Activated gamma-delta T cell treated with Interleukin-2 at 50 U/mL for 16 hours (primary cell): ENCODE data around the gene TMEM120B.
"Not testable (repeated sequence)": the region's sequence is repeated elsewhere in the genome, so short reads cannot be mapped to it uniquely, and the experiment has no call there.

Source experiments
- DNase-seq: peaks from one replicate; pipeline ENCODE4 v3.0.0-alpha.2; 2020

The TMEM120B gene

GRCh38 chr12:121712461-121713256 is at the start of gene TMEM120B:
TSS of gene TMEM120B (plus strand) at chr12:121712752. CDS start at chr12:121712896, 144 bp downstream.
- peak; percentile 77 for DNase-seq

- DNase-seq: no peak
Observed at GRCh38 chr12:121663610-121663929, 49.0 kb upstream of the TMEM120B start.

DNA sequence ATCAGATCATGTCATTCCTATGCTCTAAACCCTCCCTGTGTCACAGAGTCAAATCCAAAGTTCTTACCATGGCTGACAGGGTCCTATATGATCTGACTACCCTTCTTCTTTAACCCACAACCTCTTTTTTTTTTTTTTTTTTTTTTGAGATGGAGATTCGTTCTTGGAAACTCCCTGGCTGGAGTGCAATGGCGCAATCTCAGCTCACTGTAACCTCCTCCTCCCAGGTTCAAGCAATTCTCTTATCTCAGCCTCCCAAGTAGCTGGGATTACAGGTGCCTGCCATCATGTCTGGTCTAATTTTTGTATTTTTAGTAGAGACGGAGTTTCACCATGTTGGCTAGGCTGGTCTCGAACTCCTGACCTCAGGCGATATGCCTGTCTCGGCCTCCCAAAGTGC is 45.7 kb upstream of the TMEM120B start:
- DNase-seq: not testable (repeated sequence)

- peak; percentile 57 for DNase-seq
Observed at GRCh38 chr12:121668750-121669520, 43.6 kb upstream of the TMEM120B start.

- no peak for DNase-seq
Observed at GRCh38 chr12:121669521-121669900, 43.0 kb upstream of the TMEM120B start, which contains the start of gene MORN3. TSS of gene MORN3 (minus strand) at chr12:121669654. CDS start at chr12:121669483, 171 bp downstream.

GRCh38 chr12:121673013-121673511 is 39.5 kb upstream of the TMEM120B start:
- no peak for DNase-seq

GRCh38 chr12:121676190-121676589 is 36.4 kb upstream of the TMEM120B start:
- DNase-seq: no peak

DNA sequence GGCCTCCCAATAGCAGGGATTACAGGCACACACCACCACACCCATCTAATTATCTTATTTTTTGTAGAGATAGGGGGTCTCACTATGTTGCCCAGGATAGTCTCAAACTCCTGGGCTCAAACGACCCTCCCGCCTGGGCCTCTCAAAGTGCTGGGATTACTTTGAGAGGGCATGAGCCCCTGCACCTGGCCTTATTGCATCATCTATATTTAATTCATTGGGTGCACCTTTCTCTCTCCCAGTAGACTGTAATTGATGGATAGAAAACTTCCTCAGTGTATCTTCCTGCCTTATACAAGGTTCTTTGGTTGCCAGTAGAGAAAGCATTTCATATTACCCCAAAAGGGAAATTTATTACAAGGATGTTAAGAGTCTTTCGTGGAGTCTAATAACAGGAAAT is 34.2 kb upstream of the TMEM120B start:
- no peak for DNase-seq

GRCh38 chr12:121678716-121679300 is 33.7 kb upstream of the TMEM120B start:
- DNase-seq: no peak

- not testable (repeated sequence) for DNase-seq
Observed at GRCh38 chr12:121679661-121680197, 32.8 kb upstream of the TMEM120B start.

DNA sequence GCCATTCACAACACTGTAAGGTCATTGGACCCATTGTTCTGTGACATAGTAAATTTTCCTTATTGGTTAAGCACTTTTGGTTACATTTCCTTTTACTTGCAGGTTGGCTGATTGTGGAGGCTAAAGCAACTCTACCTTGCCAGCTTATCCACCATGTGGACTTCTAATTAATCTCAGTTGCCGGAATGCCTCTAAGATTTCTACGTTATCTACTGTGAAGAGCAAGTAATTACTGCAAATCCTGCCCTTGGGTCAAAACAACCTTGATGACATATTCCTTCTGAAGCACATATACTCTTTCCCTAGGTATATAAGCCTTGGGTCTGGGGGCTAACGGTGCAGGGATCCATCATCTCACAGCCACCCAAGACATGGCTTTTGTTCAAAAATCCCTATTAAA is 23.6 kb upstream of the TMEM120B start:
- DNase-seq: no peak

- no peak for DNase-seq
Observed at GRCh38 chr12:121689430-121689829, 23.1 kb upstream of the TMEM120B start.

- not testable (repeated sequence) for DNase-seq
Observed at GRCh38 chr12:121692744-121693143, 19.8 kb upstream of the TMEM120B start.

DNA sequence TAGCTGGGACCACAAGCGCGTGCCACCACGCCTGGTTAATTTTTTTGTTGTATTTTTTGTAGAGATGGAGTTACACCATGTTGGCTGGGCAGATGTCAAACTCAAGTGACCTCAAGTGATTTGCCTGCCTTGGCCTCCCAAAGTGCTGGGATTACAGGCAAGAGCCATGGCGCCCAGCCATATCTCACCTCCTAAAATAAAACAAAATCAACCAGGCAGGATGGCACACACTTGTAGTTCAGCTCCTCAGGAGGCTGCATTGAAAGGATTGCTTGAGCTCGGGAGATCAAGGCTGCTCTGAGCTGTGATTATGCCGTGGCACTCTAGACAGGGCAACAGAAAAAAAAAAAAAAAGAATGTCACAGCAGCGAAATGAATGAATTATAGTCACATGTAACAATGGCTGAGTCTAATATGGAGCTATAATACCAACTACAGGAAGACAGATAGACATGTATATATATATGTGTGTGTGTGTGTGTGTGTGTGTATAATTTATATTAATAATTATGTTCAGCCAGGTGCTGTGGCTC is 19.3 kb upstream of the TMEM120B start:
- DNase-seq: no peak

GRCh38 chr12:121697093-121697698 is 15.4 kb upstream of the TMEM120B start:
- DNase-seq: no peak

DNA sequence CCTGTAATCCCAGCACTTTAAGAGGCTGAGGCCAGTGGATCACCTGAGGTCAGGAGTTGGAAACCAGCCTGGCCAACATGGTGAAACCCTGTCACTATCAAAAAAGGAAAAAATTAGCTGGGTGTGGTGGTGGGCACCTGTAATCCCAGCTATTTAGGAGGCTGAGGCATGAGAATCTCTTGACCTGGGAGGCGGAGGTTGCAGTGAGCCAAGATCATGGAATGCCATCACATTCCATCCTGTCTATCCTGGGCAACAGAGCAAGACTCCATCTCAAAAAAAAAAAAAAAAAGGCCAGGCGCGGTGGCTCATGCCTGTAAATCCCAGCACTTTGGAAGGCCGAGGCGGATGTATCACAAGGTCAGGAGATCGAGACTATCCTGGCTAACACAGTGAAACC is 14.7 kb upstream of the TMEM120B start:
- not testable (repeated sequence) for DNase-seq

- no peak for DNase-seq
Observed at GRCh38 chr12:121701667-121702277, 10.8 kb upstream of the TMEM120B start.

- DNase-seq: no peak
Observed at GRCh38 chr12:121702944-121703343, 9.6 kb upstream of the TMEM120B start.

- DNase-seq: no peak
Observed at GRCh38 chr12:121705514-121705913, 7.0 kb upstream of the TMEM120B start.

DNA sequence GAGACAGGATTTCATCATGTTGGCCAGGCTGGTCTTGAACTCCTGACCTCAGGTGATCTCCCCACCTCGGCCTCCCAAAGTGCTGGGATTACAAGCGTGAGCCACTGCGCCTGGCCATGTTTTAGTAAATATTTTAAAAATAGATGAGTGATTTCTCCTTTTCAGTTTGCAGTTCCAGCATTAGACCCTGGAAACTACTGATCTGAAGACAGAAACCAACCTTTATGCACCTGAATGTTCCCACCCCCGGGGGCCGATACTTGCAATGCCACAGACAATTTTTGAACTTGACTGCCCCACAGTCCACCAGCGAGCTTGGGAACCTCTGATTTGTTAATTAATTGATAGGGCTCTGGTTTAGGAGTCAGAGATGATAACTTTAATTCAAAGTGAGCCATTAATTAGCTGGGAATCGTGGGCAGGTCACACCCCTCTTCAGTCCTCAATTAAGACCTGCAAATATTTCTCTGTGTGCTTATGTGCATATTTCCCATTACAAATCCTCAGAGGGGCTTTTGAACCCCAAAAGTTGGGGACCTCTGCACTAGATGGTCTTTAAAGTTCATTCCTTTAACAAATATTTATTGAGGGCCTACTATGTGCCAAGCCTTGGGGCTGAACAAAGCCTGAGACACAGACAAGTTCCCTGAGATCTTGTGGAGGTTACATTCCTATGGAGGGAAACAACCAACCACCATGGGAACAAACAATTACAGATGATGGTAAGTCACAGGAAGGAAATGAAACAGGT is 4.1 kb upstream of the TMEM120B start:
- DNase-seq: no peak

DNA sequence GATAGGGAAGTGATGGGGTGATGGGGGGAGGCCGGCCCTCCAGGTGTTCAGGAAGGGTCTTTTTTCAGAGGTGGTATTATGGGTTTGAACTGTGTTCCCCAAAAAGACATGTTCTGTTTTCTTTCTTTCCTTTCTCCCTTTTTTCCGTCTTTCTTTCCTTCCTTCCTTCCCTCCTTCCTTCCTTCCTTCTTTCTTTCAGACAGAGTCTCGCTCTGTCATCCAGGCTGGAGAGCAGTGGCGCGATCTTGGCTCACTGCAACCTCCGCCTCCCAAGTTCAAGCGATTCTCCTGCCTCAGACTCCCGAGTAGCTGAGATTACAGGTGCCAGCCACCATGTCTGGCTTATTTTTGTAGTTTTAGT is 3.5 kb upstream of the TMEM120B start:
- not testable (repeated sequence) for DNase-seq
